ENCODE measurements around the gene GARIN3.
A peak's percentile ranks its signal among the peaks of the same experiment; 100 is the strongest.
"Not testable (repeated sequence)": the region's sequence is repeated elsewhere in the genome, so short reads cannot be mapped to it uniquely, and the experiment has no call there.

The GARIN3 gene

GRCh38 chr5:157212307-157212706 lies 46.2 kb upstream of the GARIN3 start:
- no peak overlapping the region for H3K4me3 ChIP-seq (ENCODE audit: low read depth, low read length)
- TF ChIP-seq MAX (IDR thresholded peaks at IDR 0.05; ENCODE audit: low read depth, low read length) = no peak
- DNase-seq (ENCODE audit: low read depth) = peak; percentile 6

- peak; percentile 21 for DNase-seq (ENCODE audit: low read depth)
- not testable (repeated sequence) for H3K4me3 ChIP-seq (ENCODE audit: low read depth, low read length)
These were observed 44.6 kb upstream of the GARIN3 start for GRCh38 chr5:157210652-157211051.

GRCh38 chr5:157205708-157206107 lies 39.6 kb upstream of the GARIN3 start:
- no peak for DNase-seq (ENCODE audit: low read depth)
- no peak for TF ChIP-seq MAX (IDR thresholded peaks at IDR 0.05; ENCODE audit: low read depth, low read length)
- TF ChIP-seq CTCF (IDR thresholded peaks at IDR 0.05; ENCODE audit: low read depth, low read length) = no peak
- no peak for TF ChIP-seq POLR2A (IDR thresholded peaks at IDR 0.05; ENCODE audit: extremely low read depth, insufficient read length)
- no peak for TF ChIP-seq MYC (IDR thresholded peaks at IDR 0.05; ENCODE audit: low read depth, low read length)

GRCh38 chr5:157204765-157205164 lies 38.7 kb upstream of the GARIN3 start:
- TF ChIP-seq POLR2A (IDR thresholded peaks at IDR 0.05; ENCODE audit: extremely low read depth, insufficient read length) = no peak

More at GRCh38 chr5:157205708-157206107, 39.6 kb upstream of the GARIN3 start:
- no peak overlapping the region for H3K4me3 ChIP-seq (ENCODE audit: low read depth, low read length)

GRCh38 chr5:157203417-157203816 lies 37.4 kb upstream of the GARIN3 start:
- TF ChIP-seq MYC (IDR thresholded peaks at IDR 0.05; ENCODE audit: low read depth, low read length) = no peak
- TF ChIP-seq MAX (IDR thresholded peaks at IDR 0.05; ENCODE audit: low read depth, low read length) = no peak
- no peak for TF ChIP-seq CTCF (IDR thresholded peaks at IDR 0.05; ENCODE audit: low read depth, low read length)
- no peak for TF ChIP-seq POLR2A (IDR thresholded peaks at IDR 0.05; ENCODE audit: extremely low read depth, insufficient read length)
- no peak for DNase-seq (ENCODE audit: low read depth)
- H3K4me3 ChIP-seq (ENCODE audit: low read depth, low read length) = no peak overlapping the region

More at GRCh38 chr5:157204765-157205164, 38.7 kb upstream of the GARIN3 start:
- peak; percentile 31 for DNase-seq (ENCODE audit: low read depth)
- H3K4me3 ChIP-seq (ENCODE audit: low read depth, low read length) = no peak overlapping the region

GRCh38 chr5:157201857-157202256 lies 35.8 kb upstream of the GARIN3 start:
- no peak for DNase-seq (ENCODE audit: low read depth)
- TF ChIP-seq CTCF (IDR thresholded peaks at IDR 0.05; ENCODE audit: low read depth, low read length) = no peak
- no peak for TF ChIP-seq MAX (IDR thresholded peaks at IDR 0.05; ENCODE audit: low read depth, low read length)
- no peak for TF ChIP-seq POLR2A (IDR thresholded peaks at IDR 0.05; ENCODE audit: extremely low read depth, insufficient read length)
- TF ChIP-seq MYC (IDR thresholded peaks at IDR 0.05; ENCODE audit: low read depth, low read length) = no peak
- no peak overlapping the region for H3K4me3 ChIP-seq (ENCODE audit: low read depth, low read length)

GRCh38 chr5:157198277-157198986 lies 32.4 kb upstream of the GARIN3 start:
- DNase-seq (ENCODE audit: low read depth) = no peak
- H3K4me3 ChIP-seq (ENCODE audit: low read depth, low read length) = no peak overlapping the region
- no peak for TF ChIP-seq POLR2A (IDR thresholded peaks at IDR 0.05; ENCODE audit: extremely low read depth, insufficient read length)
- TF ChIP-seq CTCF (IDR thresholded peaks at IDR 0.05; ENCODE audit: low read depth, low read length) = no peak
- no peak for TF ChIP-seq MYC (IDR thresholded peaks at IDR 0.05; ENCODE audit: low read depth, low read length)
- TF ChIP-seq MAX (IDR thresholded peaks at IDR 0.05; ENCODE audit: low read depth, low read length) = no peak

Measured in NB4 (cell line).